Duodenal mucosa (tissue), 2 donors: Measurements from ENCODE around the gene SLC26A9.

Experiments
- H3K27ac ChIP-seq: one replicate; pipeline ENCODE4 v1.7.0; 2013; ENCODE audit warnings: low read depth, low read length
- H3K27me3 ChIP-seq, 2 donors: one replicate each; pipeline ENCODE4 v1.7.0; 2013; ENCODE audit warnings: low read length in 2 of 2, control low read depth in 1 of 2; ENCODE audit not compliant: insufficient read depth in 2 of 2, control insufficient read depth in 1 of 2
- H3K36me3 ChIP-seq, 2 donors: one replicate each; pipeline ENCODE4 v1.7.0; 2013; ENCODE audit warnings: low read length in 2 of 2, control low read depth in 1 of 2; ENCODE audit not compliant: insufficient read depth in 2 of 2, control insufficient read depth in 1 of 2
- H3K4me1 ChIP-seq, 2 donors: one replicate each; pipeline ENCODE4 v1.7.0; 2013; ENCODE audit warnings: low read length in 2 of 2, control low read depth in 1 of 2; ENCODE audit not compliant: insufficient read depth in 2 of 2, control insufficient read depth in 1 of 2
- H3K4me3 ChIP-seq, 2 donors: one replicate each; pipeline ENCODE4 v1.7.0; 2013; ENCODE audit warnings: low read length in 2 of 2, low read depth in 1 of 2
- H3K9ac ChIP-seq, 2 donors: one replicate each; pipeline ENCODE4 v1.7.0; 2013; ENCODE audit warnings: low read length in 2 of 2, low read depth in 1 of 2
- H3K9me3 ChIP-seq, 2 donors: one replicate each; pipeline ENCODE4 v1.7.0; 2013; ENCODE audit warnings: low read length in 2 of 2, control low read depth in 1 of 2; ENCODE audit not compliant: control insufficient read depth in 1 of 2

SLC26A9 gene

DNA sequence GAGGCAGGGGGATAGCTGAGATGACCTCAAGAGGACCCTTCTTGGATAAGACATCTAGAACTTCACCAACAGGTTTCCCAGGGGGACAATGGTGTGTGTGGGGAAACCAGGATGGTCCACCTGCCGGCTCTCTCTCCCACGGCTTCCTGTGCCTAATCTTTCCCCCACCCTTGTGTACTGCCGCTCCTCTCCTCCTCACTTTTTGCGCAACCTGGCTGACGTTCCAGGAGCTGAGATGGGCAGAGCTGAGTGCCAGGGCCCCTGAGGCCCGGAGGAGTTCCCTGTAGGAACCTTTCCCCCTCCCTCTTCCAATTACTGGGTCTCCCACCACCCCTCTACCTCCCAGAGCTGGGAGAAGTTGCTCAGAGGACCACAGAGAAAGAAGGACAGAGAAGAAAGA lies 6.9 kb downstream of the SLC26A9 start:
- H3K27ac ChIP-seq, result no peak overlapping the region
- H3K9ac ChIP-seq, result no peak overlapping the region
- no peaks in the 10 kb centered on the region for H3K4me1 ChIP-seq
- no peaks in the 10 kb centered on the region for H3K9me3 ChIP-seq
- no peak overlapping the region for H3K4me3 ChIP-seq
- no peaks in the 10 kb centered on the region for H3K36me3 ChIP-seq
- peaks cover 8 to 20% of the 10 kb centered on the region in 2 donors for H3K27me3 ChIP-seq

DNA sequence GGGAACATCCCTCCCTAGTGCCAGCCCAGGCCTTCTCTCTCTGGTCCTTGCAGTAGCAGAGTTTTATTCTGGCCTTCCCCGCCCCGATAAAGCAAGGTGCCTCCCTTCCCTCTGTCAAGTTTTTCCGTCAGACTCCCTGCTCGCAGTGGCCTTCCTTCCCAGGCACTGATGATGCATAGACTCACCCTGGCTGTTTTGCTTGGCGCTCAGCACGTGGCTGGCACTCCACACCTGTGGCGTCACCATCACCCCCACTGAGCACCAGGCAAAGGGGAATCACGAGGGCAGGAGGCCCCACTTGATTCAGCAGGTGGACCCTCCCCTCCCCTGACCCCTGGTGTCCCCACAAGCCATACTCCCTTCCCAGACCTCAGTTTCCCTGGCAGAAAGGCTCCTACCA lies 7.4 kb downstream of the SLC26A9 start:
- no peak overlapping the region for H3K27ac ChIP-seq
- H3K4me3 ChIP-seq, result no peak overlapping the region
- H3K36me3 ChIP-seq, result no peaks in the 10 kb centered on the region
- H3K27me3 ChIP-seq, result peaks cover 8 to 20% of the 10 kb centered on the region in 2 donors
- H3K9ac ChIP-seq, result no peak overlapping the region
- no peaks in the 10 kb centered on the region for H3K4me1 ChIP-seq
- no peaks in the 10 kb centered on the region for H3K9me3 ChIP-seq

DNA sequence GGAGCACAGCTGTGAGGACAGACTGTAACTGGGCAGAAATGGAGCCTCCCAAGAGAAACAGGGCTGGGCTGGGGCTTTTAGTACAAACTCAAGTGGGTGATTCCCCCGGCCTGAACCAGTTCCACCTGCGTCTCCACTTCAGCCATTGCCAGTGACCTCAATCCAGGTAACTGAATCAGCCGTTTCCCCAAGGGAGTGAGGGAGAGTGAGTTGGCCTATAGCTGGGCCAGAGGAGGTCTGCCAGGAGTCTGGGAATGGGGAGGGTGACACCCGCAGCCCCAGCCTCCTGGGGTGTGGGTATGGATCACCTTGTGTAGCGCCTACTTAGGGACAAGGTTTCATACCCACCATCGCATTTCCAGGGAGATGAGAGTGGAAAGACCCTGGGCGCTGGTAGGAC lies 8.5 kb downstream of the SLC26A9 start:
- no peaks in the 10 kb centered on the region for H3K4me1 ChIP-seq
- no peak overlapping the region for H3K4me3 ChIP-seq
- H3K9me3 ChIP-seq, result no peaks in the 10 kb centered on the region
- H3K27ac ChIP-seq, result no peak overlapping the region
- peaks cover 8 to 17% of the 10 kb centered on the region in 2 donors for H3K27me3 ChIP-seq
- H3K36me3 ChIP-seq, result no peaks in the 10 kb centered on the region
- no peak overlapping the region for H3K9ac ChIP-seq

DNA sequence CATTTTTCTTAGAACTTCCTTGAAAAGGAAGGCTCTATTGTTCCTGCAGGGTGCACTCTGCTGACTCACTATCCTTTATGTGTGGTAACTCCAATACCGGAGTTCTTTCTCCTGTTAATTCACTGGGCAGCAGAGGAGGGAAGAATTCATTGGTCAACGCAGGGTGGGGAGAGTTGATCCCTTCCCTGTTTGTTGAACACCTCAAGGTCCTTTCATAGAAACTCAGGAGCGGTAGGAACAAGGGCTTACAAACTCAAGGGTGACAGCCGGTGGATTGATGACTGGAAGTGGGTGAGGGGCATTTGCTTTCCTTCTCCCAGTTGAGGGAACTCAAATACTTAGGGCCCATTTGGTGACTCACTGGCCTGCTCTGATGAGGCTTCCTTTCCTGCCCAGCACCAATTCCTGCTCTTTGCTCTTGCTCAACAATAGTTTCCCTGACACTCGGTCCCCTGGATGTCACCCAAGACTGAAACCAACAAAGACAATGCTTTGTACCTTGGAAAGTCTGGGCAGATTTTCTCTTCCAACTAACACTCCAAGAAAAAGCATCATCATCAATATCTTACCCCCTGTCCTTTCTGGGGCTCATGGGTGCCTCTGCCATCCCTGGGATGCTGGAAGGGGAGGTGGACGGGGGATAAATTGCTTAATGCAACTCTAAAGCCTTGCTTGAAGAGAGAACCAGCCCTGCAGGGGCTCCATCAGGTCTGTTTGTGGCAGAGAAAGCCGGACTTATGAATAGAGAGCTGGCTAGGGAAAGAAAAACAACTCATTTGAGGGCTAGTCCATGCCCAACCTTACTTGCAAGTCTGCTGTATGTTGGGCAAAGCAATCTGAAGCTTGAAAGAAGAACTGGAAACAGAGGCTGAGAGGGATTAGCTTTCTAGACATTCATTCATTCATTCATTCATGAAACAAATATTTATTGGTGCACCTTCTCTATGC lies 9.3 kb downstream of the SLC26A9 start:
- H3K27me3 ChIP-seq, result peaks cover 3 to 11% of the 10 kb centered on the region in 2 donors
- no peak overlapping the region for H3K27ac ChIP-seq
- no peaks in the 10 kb centered on the region for H3K4me1 ChIP-seq
- no peaks in the 10 kb centered on the region for H3K9me3 ChIP-seq
- no peaks in the 10 kb centered on the region for H3K36me3 ChIP-seq
- no peak overlapping the region for H3K9ac ChIP-seq
- H3K4me3 ChIP-seq, result no peak overlapping the region

DNA sequence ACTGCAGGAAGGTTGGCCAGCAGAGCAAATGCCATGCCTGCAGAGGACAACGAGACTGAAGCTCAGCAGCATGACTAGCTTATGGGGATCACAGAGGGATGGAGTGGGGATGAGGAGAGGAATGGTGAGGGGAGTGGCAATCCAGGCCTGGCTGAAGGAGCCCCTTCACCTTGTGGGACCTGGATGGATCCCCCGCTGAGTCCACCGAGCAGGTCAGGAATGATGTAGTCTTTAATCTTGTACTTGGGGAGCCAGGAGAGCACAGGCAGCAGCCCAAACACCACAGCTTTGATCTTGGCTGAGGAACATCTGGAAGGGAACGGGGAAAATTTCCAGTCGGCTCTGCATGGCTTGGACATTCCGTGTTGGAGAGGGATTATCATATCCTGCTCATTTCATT lies 10.5 kb downstream of the SLC26A9 start:
- Histone ChIP-seq H3K9ac (no peak overlapping the region), H3K9me3 (no peaks in the 10 kb centered on the region), H3K4me1 (no peaks in the 10 kb centered on the region), H3K36me3 (no peaks in the 10 kb centered on the region), H3K4me3 (no peak overlapping the region), H3K27ac (no peak overlapping the region), H3K27me3 (peaks cover 0 to 9% of the 10 kb centered on the region in 2 donors)

DNA sequence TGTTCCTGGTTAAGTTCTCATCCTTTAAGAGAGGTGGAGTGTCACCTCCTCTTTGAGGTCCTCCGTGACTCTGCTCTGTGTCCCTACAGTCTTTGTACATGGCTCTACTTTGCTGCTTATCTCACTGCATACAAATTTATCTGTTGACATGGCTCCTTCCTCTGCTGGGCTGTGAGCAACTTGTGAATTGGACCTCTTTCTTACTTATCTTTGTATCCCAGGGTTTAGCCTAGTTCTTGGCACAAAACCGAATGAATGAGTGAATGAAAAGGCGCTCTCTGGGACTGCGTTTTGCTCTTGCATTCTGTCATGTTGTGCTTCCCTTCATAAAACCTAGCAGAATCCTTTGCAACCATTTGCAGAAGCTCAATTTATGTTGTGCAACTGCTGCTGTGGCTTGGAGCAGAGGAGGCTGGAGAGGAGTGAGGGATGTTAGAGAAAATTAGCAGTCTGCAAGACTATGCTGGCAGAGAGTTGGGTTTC lies 12.4 kb downstream of the SLC26A9 start:
- Histone ChIP-seq H3K27ac (no peak overlapping the region), H3K36me3 (no peaks in the 10 kb centered on the region), H3K9me3 (no peaks in the 10 kb centered on the region), H3K27me3 (peaks cover 0 to 4% of the 10 kb centered on the region in 2 donors), H3K4me1 (no peaks in the 10 kb centered on the region), H3K9ac (no peak overlapping the region), H3K4me3 (no peak overlapping the region)

DNA sequence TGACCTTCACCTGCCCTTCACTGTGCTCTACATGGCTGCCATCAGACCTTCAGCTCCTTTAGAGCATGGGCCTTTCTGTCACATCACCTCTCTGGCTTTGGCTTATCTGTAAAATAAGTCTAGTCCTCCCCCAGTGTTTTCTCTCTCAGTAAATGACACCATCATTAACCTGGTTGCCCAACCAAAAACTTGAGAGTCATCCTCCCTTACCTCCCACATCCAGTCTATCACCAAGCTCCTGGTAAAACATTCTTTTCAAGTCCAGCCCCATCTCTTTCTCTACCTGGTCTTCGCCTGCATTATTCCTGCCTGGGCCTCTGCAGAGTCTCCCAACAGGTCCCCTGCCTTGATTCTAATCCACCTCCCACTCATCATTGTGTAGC lies 13.1 kb downstream of the SLC26A9 start:
- Histone ChIP-seq H3K4me1 (no peaks in the 10 kb centered on the region), H3K9me3 (no peaks in the 10 kb centered on the region), H3K27me3 (peaks cover 0 to 2% of the 10 kb centered on the region in 2 donors), H3K4me3 (no peak overlapping the region), H3K36me3 (no peaks in the 10 kb centered on the region), H3K9ac (no peak overlapping the region), H3K27ac (no peak overlapping the region)

DNA sequence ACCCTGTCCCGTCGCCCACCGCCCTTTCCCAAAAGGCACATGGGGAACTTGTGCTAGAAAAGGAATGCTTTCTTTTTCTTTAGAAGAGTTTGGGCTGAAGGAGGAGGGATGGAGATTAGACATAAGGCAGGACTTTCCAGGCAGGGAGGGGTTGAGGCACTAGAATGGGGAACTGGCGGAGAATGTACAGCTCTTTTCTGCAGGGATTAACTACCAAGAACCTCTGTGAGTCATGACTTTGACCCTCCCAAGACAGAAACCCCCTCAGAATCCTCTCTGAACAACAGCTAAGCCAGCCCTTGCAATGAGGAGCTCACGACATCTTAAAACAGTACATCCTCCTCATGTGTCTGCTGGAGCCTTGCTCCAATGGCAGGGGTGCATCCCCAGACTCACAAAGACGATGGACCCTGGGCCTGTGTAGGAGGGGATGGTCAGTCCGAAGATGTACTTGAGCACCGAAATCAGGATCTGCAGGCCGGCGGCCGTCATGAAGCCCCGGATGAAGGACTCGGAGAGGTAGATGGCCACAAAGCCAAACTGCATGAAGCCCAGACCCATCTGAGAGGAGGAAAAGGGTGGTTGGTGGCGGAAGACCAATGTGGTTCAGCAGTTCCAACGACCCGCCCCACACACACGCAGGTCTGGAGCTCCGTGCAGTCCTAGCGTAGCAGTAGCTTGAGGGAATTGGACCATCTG lies 13.6 kb downstream of the SLC26A9 start:
- Histone ChIP-seq H3K9me3 (no peaks in the 10 kb centered on the region), H3K27me3 (peaks cover 0 to 2% of the 10 kb centered on the region in 2 donors), H3K36me3 (no peaks in the 10 kb centered on the region), H3K9ac (no peak overlapping the region), H3K4me3 (no peak overlapping the region), H3K27ac (no peak overlapping the region), H3K4me1 (no peaks in the 10 kb centered on the region)

DNA sequence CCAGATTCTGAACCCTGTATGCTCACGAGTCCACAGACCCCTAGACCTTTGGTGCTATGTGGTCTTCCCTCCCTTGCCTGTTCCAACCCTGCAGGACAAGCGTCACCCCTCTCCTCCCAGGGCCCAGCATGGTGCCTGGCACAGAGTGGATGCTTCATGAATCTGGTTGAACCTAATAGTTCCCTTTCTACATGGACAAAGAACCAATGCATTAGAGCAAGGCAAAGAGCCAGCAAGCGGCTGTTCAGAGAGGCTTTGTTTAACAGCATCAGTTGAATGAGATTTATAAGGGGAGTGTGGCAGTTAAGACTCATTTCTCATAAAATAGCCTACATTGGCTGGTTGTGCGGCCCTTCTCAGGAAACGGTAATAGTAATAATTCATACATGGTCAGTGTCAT lies 14.9 kb downstream of the SLC26A9 start:
- Histone ChIP-seq H3K4me3 (no peak overlapping the region), H3K4me1 (no peaks in the 10 kb centered on the region), H3K9ac (no peak overlapping the region), H3K27me3 (peaks cover 0 to 2% of the 10 kb centered on the region in 2 donors), H3K9me3 (no peaks in the 10 kb centered on the region), H3K36me3 (no peaks in the 10 kb centered on the region), H3K27ac (no peak overlapping the region)

DNA sequence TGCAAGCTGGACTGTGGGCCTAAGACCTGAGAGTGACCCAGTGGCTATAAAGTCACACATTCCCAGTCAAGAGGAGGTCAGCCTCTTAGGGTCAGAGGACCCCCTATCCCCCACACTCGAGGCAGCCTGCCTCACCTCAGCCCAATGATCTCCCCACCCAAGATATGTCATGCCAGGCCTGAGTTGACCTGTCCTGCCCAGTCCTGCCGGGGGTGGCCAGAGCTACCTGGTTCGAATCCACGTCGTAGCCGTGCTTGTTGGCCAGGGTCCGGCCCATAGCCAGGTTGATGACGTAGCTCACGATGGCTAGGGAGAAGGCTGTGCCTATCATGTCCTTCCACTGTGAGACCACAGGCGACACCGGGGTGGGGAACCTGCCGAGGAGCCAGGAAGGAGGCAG lies 15.6 kb downstream of the SLC26A9 start:
- Histone ChIP-seq H3K4me1 (no peaks in the 10 kb centered on the region), H3K27ac (no peak overlapping the region)

More for the DNA sequence above, 15.6 kb downstream of the SLC26A9 start:
- Histone ChIP-seq H3K4me3 (no peak overlapping the region), H3K27me3 (peaks cover 0 to 2% of the 10 kb centered on the region in 2 donors), H3K9ac (no peak overlapping the region), H3K36me3 (no peaks in the 10 kb centered on the region), H3K9me3 (no peaks in the 10 kb centered on the region)
